Measurements from ENCODE around the gene AP2A1.

DNA sequence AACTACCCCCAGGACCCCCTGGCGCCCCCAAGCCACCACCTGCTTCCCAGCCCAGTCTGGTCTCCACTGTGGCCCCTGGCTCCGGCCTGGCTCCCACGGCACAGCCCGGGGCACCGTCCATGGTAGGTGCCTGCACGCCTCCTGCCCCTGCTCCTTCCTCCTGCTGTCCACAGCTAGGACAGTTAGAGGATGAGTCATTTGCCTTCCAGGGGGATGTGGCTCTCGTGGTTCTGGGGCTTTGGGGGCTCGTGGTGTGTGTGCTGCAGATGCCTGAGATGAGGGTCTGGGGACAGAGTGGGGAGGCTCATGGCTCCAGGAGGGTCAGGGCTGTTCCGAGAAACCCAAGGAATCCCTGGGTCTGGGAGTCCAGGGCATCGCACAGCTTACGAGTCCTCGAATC is 64.0 kb downstream of the AP2A1 start:
- TF ChIP-seq EZH2 (IDR thresholded peaks at IDR 0.05) (no peak), POLR2AphosphoS5 (IDR thresholded peaks at IDR 0.05; ENCODE audit: borderline replicate concordance, low read depth, low read length) (no peak), FOXP2 (optimal IDR thresholded peaks at IDR 0.05; ENCODE audit: control extremely low read depth, extremely low read length, insufficient read depth) (no peak)
